NK-92 treated with Interleukin-12 subunit alpha and Interleukin-12 subunit beta, amount 100 ng/mL, for 24 hours (cell line): ENCODE data around the gene PACRG.

Experiments
- DNase-seq: peaks from one replicate; lab custom pipeline; 2025; lab: John Stamatoyannopoulos, UW

The PACRG gene

DNA sequence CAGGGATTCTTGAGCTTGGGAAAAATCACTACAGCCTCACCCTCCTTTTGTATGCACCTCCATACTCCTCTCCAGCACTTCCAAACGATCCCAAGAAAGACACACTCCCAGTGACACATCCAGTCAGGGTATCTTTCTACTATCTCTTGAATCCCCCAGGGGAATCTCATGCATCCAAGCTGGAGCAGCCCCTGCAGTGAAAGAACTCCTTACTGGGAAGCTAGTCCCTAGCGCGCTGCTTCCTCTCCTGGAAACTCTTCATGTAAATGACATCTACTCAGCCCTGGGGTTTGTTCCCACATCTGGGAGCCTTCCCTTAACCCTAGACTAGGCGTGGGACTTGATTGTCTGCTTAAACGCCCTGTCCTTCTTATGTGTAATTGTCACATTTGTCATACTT, 357.7 kb downstream of the PACRG start:
- DNase-seq: no peak

DNA sequence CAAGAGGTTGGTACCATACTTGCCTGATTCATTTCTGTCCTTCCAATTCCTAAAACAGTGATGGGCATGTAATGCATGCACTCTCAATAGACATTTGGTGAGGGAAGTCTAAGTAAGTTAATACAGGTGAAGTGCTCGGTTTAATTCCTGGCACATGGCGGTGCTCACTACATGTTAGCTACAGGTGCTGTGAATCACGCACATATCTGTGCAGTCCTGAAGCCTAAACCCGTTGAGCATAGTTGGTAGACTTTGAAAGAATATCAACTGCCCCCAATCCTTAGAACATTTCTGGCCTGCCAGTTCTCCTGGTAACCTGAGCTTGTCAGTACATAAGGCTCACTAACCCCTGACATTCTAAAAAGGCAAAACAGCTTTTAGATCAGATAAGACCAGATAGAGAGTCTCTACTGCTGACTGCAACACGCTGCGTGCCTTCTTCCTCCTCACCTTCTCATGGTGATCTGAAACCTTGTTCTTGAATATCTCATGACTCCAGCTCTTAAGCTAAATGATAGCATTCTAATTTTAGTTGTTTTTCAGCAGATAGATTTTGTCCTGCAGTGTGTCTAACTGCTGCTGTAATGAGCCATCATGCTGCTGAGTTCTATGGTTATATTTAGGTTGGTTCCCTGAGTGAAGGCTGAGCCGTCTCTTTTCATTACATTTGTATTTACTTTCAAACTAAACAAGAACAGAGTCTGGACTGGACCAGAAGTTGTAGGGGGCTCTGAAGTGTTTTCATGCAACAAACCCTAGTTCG, 358.3 kb downstream of the PACRG start:
- DNase-seq: no peak

DNA sequence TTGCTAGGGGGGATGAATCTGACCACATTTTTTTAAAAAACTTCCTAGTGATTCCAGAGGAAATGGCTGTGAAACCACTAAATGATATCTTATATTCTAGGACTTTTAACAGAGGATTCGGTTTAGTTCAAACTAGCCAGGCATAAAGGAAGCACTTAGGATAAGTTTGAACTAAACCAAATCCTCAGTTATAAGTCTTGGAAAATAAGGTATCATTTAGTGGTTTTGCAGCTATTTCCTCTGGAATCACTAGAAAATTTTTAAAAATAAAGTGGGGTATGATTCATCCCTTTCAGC, 358.8 kb downstream of the PACRG start:
- DNase-seq: no peak

DNA sequence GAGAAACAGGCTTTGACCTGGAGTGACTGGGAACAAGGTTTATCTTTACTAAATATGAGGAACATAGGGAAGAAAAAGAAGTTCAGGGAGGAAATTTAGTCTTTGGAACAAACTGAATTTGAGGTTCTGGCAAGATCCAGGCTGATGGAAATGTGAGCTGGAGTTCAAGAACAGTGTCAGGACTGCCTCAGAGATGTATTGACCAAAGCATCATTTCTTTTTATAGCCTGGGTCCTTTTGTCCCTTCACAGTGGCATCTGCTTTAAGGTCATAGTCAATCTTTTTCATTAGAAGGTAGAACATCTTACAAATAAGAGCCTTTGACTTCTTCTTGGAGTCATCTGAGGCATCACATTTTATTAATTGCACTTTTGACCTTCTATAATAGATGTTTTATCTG, 360.2 kb downstream of the PACRG start:
- DNase-seq: no peak

DNA sequence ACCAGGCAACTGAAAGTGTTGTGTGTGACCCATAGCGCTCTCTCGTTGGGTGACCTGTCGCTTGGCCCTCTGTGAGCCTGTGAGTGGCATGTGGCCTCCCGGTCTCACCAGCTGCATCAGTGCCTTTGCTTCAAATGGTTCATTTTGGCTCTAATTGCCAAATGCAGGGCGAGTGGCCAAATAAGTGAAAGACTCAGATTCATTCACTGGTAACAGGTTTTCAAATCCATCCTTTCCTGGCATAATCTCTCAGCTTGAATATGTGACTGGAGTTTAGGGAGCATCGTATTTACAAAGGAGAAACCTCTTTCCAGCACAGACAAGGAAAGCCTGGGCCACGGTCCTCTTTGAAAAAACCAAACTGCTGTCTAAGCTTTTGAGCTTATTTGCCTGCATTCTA, 365.1 kb downstream of the PACRG start:
- no peak for DNase-seq

DNA sequence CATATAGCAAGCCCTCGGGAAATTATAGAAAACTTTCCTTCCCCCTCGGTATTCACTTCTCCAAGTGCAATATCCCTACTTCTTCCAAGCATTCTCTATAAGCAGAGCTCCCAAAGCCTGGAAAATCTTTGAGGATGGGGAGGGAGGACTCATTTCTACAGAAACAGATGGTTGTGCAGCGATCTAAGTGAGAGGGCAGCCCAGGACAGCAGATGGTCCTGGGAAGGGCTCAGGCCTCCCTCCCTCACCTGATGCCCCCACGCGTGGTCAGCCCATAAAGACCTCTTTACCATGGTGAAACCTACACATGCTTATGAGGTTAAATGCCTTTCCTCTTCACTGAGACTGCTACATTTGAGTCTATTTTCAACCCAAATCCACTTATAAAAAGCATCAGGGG, 367.1 kb downstream of the PACRG start:
- DNase-seq: no peak

DNA sequence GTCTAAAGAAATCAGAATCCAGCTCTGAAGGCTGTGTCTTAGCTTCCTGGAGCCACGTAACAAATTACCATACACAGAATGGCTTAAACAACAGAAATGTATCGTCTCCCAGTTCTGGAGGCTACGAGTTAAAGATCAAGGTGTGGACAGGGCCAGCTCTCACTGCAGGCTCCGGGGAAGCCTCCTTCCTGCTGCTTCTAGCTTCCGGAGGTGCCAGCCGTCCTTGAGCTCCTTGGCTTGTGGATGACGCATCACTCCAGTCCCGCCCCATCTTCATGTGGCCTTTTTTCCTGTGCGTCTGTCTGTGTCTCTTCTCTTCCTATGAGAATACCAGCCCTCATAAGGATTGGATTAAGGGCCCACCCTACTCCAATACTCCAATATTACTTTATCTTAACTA, 367.6 kb downstream of the PACRG start:
- DNase-seq: no peak

DNA sequence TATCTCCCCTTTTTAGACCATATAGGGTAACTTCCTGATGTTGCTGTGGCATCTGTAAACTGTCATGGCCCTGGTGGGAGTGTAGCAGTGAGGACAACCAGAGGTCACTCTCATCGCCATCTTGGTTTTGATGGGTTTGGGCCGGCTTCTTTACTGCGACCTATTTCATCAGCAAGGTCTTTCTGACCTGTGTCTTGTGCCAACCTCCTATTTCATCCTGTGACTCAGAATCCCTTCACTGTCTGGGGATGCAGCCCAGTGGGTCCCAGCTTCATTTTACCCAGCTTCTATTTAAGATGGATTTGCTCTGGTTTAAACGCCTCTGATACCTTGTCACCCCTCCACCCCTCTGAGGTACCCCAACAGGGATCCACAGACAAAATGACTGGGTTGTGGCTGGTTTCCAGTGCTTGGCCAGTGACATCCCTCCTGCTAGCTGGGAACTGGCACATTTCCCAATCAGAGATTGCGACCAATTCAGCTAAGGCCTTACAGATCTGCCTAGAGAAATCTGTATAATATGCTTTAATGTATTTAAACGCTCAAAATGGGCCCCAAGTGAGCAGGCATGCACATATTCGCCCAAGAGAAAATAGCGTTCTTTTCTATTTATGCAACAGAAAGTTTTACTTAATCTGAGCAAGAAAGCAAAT, 371.2 kb downstream of the PACRG start:
- DNase-seq: no peak

DNA sequence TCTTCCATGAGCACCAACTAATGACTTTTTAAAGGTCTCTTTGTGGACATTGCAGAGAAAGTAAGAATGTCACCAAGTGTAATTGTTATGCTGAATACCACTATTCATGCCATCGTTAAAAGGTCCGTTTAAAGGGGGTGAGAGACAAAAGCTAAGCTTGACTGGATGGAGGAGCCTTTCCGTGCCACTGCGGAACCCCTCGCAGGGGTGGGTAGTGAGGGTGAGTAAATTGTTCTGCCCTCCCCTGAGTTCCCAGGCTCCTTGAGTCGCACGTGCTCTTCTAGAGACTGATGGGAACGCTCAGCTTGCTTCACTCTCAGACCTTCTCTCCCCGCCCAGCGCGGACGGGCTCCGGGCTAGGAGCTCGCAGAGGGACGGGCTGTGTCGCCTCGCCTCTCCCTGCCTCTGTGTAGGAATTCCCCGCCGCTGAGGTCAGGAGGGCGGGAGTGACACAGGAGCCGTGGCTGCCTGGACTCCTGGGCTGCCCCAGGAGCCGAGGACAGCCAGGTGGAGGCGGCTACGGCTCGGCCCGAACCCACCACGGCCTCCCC, 371.9 kb downstream of the PACRG start:
- no peak for DNase-seq

DNA sequence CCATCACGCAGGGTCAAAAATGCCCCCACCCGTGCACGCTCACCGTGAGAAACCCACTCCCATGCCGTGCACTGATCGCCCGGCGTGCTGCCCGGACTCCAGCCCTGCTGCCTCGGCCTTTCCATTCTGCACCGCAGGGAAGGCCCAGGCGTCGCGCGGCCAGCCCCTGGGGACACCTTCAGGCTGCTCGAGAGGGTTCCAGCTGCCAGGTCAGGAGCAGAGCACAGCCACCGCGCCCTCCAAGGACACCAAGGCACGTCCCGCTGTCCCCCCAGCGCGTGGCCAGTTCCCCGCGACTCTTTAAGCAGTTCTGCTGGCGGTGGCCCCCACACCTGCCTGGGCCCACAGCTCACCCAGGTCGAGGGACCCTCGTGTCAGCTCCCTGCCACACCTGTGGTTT, 372.5 kb downstream of the PACRG start:
- DNase-seq: no peak

DNA sequence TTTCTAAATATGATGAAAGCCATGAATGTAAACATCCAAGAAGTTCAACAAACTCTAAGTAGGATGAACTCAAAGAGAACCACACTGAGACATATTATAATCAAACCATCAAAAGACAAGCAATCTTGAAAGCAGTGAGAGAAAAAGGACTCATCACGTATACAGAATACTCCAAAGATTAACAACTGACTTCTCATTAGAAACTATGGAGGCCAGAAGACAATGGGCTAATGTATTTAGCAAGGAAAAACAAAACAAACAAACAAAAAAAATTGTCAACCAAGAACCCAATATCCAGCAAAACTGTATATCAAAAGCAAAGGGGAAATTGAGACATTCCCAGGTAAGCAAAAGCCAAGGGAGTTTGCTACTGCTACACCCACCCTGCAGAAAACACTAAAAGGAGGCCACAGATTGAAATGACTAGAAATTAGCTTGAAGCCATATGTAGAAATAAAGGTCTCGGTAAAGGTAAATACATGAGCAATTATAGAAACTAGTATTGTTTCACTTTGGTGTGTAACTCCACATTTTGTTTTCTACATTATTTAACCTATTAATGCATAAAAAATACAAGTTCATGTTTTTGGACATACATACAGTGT, 385.7 kb downstream of the PACRG start:
- DNase-seq: no peak

DNA sequence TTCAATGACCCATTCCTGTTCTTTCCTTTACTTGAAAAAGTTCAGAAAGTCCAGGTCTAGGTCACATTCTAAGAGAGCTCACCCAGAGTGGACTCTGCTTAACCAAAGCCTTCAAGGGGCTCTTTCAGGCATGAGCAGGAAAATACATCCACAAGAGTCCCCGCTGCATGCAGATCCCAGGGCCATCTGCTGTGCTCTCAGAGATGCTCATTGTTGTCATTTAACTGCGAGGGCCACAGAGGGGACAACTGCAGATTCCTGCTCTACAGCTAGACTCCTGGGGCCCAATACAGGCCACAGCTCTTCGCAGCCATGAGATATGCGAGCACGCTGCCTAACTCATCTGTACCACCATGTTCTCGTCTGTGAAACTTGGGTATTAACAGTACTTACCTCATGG, 391.2 kb downstream of the PACRG start:
- no peak for DNase-seq

DNA sequence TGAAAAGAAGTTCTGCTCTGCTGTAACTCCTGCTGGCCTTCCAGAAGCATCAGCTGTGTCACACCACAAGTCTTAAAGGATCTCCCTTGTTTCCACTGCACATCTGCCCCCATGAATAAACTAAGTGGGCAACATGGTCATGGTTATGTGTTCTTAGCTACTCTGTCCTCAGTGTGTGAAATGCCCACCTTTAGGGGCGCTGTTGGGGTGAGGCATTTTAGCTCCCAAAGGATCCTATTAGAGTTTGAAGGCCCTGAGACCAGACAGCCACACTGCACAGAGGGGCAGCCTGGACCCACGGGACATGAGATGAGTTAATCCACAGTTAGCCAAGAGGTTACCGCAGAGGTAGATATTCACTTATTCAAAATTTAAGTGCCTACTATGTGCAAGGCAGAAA, 392.4 kb downstream of the PACRG start:
- no peak for DNase-seq

DNA sequence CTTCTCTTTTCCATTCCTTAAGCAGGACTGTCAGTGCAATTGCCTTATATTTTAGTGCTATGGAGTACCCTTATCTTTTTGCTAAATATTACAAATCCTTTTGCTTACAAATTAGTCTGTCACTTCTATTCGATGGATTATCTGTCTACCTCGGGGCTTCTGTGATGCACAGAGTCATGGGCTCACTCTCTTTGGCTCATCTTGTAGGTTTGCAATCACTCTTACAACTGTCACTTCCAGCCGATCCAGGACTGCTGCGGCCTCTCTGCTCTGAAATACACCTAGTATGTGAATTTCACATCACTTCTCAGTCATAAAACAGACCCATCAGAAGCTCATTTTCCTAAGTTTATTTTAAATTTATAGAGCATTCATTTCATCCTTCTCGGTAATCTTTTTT, 393.5 kb downstream of the PACRG start:
- DNase-seq: no peak

DNA sequence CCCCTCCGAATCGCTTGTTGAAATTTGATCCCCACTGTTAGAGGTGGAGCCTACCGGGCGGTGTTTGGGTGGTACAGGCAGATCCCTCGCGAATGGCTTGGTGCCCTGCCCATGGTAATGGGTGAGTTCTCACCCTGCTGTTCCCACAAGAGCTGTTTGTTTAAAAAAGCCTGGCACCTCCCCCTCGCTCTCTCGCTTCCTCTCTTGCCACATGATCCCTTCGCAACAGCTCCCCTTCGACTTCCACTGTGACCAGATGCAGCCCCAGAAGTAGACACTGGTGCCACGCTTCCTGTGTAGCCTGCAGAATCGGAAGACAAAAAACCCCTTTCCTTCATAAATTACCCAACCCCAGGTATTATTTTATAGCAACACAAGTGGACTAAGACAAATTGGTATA, 394.6 kb downstream of the PACRG start:
- DNase-seq: no peak

DNA sequence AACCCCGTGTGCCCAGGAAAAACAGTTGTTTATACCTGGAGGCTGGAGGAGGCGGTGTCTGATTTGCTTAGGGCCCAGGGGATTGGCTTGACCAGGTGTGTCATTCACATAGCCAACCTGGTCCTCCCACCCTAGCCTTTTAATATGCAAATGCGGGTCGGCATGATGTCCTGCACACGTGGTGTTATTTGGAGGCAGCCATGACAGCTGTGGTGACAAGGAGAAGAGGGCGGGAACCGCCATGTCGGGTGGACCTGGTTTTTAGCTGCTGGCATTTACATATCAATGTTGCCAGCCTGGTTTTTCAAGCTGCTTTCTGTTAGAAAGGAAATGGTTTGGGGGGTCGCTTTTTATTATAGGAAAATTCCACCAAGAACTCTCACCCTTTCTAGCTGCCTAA, 395.3 kb downstream of the PACRG start:
- DNase-seq: no peak

DNA sequence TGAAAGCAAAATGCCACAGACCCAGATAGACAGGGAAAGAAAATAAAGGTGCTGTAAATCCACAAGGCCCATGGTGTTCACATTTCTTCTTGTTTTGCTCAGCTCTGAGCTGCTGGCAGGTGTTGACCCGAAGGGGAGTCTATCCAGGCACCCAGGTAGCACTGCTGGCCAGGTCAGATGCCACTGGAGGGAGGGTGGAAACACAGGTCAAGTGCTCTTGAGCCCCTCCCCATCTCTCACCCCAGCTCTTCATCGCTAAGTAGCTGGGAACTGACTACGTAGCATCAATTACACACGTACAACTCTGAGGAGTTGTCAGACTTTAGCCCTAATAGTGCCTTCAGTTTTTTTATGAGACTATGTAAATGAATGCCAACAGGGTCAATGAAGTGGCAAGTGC, 399.0 kb downstream of the PACRG start:
- no peak for DNase-seq

DNA sequence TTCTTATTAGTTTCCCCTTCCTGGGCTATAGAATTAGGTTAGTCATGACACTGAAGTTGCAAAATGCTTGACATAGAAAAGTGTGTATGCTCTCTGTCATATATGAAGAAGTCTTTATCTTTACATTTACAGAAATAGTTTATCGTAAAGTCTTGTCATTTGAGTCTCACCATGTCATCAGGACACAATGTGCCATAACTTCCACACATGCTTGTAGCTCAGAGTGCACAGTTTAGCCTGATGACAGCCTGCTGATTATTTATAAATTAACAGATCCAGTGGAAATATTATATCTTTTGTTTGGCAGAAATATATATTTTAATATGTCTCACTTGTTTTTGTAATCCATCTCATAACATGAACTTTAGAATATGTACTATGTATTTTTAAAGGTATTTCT, 399.8 kb downstream of the PACRG start:
- DNase-seq: no peak

DNA sequence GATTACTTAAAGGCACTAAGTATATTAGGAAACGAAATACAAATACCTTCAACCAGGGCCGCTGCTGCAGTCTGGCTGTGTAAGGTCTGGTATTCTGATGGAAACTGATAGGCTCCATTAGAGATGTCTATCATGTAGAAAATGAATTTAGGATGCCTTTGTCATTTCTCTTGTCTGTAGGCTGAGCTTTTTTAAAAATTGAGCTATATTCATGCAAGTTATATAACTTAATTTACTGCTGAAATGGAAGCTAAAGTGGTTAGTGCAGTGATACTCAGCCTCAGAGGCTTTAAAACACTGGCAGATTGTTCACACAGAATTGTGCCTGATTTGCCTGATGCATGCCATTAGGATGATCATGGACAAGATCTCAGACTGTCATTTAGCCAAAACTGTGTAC, 400.6 kb downstream of the PACRG start:
- DNase-seq: no peak

DNA sequence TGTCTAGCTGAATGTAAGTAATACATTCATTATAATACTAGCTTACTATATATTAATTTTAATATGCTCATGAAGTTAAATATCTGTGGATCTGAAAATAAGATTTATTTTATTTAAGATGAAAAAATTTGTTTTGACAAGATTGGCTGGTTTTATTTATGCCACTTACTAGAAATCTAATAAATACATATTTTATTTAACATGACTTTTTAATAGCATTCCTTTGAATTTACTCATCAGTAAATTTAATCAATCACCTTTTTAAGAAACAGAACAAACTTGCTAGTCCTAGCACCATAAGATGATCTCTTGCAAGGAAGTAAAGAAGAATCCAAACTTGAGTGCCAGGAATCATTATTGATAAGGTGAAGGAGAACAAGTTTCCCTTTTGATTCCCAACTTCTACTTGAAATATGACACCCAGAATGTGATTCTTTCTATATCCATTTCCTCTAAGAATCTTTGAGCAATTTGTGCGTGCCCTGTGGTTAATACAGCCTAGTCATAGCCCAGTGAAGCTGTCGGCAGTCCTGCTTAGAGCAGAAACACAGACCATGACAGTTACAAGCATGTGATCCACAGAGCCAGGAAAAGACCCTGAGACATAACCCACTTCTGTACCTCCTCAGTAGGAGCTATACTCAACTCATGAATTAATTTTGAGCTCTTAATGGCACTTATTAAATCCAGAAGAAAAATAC, 404.4 kb downstream of the PACRG start:
- DNase-seq: no peak

DNA sequence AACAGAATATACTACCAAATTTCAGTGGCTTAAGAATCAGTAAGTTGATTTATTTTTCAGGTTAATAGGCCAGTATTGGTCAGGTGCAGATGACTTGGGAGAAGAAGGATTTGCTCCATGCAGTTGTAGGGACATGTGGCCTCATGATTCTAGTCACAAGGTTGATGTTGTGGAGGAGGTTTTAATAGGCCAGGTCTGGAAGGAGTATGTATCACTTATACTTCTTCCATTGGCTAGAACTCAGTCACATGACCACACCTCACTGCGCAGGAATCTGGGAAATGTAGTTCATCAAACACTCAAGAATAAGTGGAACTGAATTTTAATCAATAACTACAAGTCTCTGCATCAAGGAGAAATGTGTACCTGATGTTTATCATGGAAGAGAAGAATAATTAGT, 405.2 kb downstream of the PACRG start:
- no peak for DNase-seq

DNA sequence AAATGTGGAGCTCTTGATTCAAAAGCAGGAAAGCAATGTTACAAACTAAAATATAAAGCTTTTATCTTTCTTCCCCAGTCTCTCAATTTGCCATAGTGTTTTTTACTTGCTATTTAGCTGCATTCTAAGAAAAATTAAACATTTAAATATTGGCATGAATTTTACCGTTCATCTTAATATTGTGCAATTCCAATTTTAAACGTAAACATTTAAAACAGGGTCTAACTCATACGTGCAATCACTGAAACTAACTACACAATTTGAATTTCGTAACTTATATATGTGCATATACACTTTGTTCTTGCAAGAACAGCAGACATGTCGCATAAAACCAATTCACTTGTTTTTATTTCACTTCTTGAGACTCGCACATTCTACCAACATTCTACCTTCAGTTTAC, 405.9 kb downstream of the PACRG start:
- DNase-seq: no peak
